ENCODE data around the gene HOXA5. TPM values are rescaled to one million over a fixed set of nuclear protein-coding genes. Genes with fewer than 3 reads are reported as not detected.

The HOXA5 gene
- total and polyA plus RNA-seq, 2 of the 8 experiments (the other 6 are each of a cell fraction or from before 2014, with no cell fraction given): not detected

GRCh38 chr7:27181795-27182275 is 38.4 kb upstream of the HOXA5 start:
- Histone ChIP-seq H4K5ac (ENCODE audit: insufficient read length, low read depth, low read length) (no peak overlapping the region), H3K18ac (ENCODE audit: extremely low read depth, low read length) (no peak overlapping the region), H2BK5ac (ENCODE audit: low read depth, low read length) (no peak overlapping the region), H3K4me2 (ENCODE audit: insufficient read depth in 1 of 2, low read depth in 2 of 2, low read length in 2 of 2) (no peak overlapping the region), H4K8ac (ENCODE audit: extremely low read depth, insufficient read depth, low read length) (no peak overlapping the region), H3K23me2 (ENCODE audit: low read depth, low read length) (no peaks in the 10 kb centered on the region), H3K36me3 (ENCODE audit: control insufficient read depth in 2 of 4, insufficient read depth in 4 of 4, low read length in 3 of 4) (peaks cover 0 to 5% (median 0%) of the 10 kb centered on the region in 4 experiments; a peak in 1 of 8 replicates), H4K20me1 (replicated peaks in 1 of 2; ENCODE audit: control insufficient read depth in 1 of 2, insufficient read depth in 2 of 2, low read length in 2 of 2) (peaks cover 35 to 46% of the 10 kb centered on the region in 2 experiments), H3K4me3 (ENCODE audit: extremely low read depth in 1 of 4, insufficient read depth in 2 of 4, low read depth in 3 of 4, low read length in 4 of 4) (no peak overlapping the region), H2BK12ac (ENCODE audit: low read depth, low read length) (no peak overlapping the region), H3K14ac (ENCODE audit: insufficient read length) (no peak overlapping the region), H2BK120ac (replicated peaks; ENCODE audit: low read depth, low read length) (no peak overlapping the region), H4K91ac (replicated peaks; ENCODE audit: insufficient read length, low read length) (no peak overlapping the region), H2BK15ac (ENCODE audit: low read length) (no peak overlapping the region), H3K9ac (replicated peaks in 1 of 4; ENCODE audit: extremely low read depth in 1 of 4, low read depth in 3 of 4, low read length in 3 of 4) (no peak overlapping the region), H2AFZ (ENCODE audit: low read length) (no peak overlapping the region), H3K79me1 (ENCODE audit: low read depth, low read length) (no peaks in the 10 kb centered on the region), H2BK20ac (ENCODE audit: low read length) (no peak overlapping the region), H3K27me3 (replicated peaks in 1 of 4; ENCODE audit: control insufficient read depth in 3 of 4, extremely low read depth in 1 of 4, insufficient read depth in 3 of 4, low read length in 3 of 4) (peaks cover 98 to 100% (median 99%) of the 10 kb centered on the region in 4 experiments), H3K4me1 (replicated peaks in 1 of 4; ENCODE audit: control insufficient read depth in 3 of 4, insufficient read depth in 4 of 4, low read length in 3 of 4) (peaks cover 0 to 12% (median 6%) of the 10 kb centered on the region in 4 experiments; a peak in 6 of 7 replicates), H3K4ac (replicated peaks; ENCODE audit: insufficient read length, low read depth, low read length) (no peak overlapping the region), H3K23ac (ENCODE audit: insufficient read length) (no peak overlapping the region), H2AK5ac (ENCODE audit: low read depth, low read length) (no peak overlapping the region), H3K27ac (ENCODE audit: low read depth, low read length) (no peak overlapping the region), H3K56ac (replicated peaks; ENCODE audit: insufficient read length, low read depth, low read length) (no peak overlapping the region), H3K79me2 (ENCODE audit: control insufficient read depth in 1 of 2, insufficient read depth in 2 of 2, low read length in 2 of 2) (no peaks in the 10 kb centered on the region), H3K9me3 (ENCODE audit: insufficient read depth in 2 of 2, low read depth in 1 of 2, low read length in 1 of 2) (no peaks in the 10 kb centered on the region)
- TF ChIP-seq BACH1 (IDR thresholded peaks at IDR 0.05; ENCODE audit: low read length) (no peak), SUZ12 (IDR thresholded peaks at IDR 0.05; ENCODE audit: low read length) (peak; percentile 20; the same call in 1 of the 2 replicates), MAFK (IDR thresholded peaks at IDR 0.05; ENCODE audit: low read depth, low read length) (no peak), JUN (IDR thresholded peaks at IDR 0.05; ENCODE audit: low read depth, low read length) (no peak), RNF2 (IDR thresholded peaks at IDR 0.05; ENCODE audit: borderline replicate concordance, low read depth, low read length, missing control alignments, poor library complexity, severe bottlenecking) (peak; percentile 37)
- ChIA-PET POLR2A (ENCODE audit: partially characterized antibody) (interaction anchor here (0.7 kb wide), 1 partner anchor 1251 kb away, joined by 3 read pairs; no protein-coding TSS in a partner anchor), CTCF (ENCODE audit: partially characterized antibody) (interaction anchor here (0.7 to 2.6 kb wide), 9 partner anchors 9 to 922 kb away, joined by 3 to 10 read pairs (median 3); partner anchors contain the start of genes HOXA5 and HOXA7)
- FAIRE-seq (no peak), DNase-seq (ENCODE audit: low read depth in 1 of 2, low spot score in 2 of 2) (peak in 1 of 2 experiments; percentile 38)
- 39% methylated on average over 4 of the region's 4 CpGs; no CpG with 5 or more reads in 1 of the 2 experiments for WGBS, 2 experiments (ENCODE audit: extremely low coverage in 1 of 2, insufficient coverage in 1 of 2, insufficient read length in 1 of 2, insufficient replicate concordance in 2 of 2, low coverage in 1 of 2, low lambda C conversion rate in 2 of 2, missing lambda C conversion rate in 1 of 2)
